Measurements from ENCODE around the gene FAM222A. TPM values are rescaled to one million over a fixed set of nuclear protein-coding genes. Genes with fewer than 3 reads are reported as not detected.

Gene FAM222A
- polyA plus RNA-seq, 1 donor from 2014 or later: 8.5 TPM

GRCh38 chr12:109709401-109709991, 4.1 kb upstream of the FAM222A start:
- TF ChIP-seq TAF1 (IDR thresholded peaks at IDR 0.05; ENCODE audit: low read depth) (no peak), EP300 (conservative IDR thresholded peaks at IDR 0.05; ENCODE audit: poor library complexity, severe bottlenecking) (no peak), MXI1 (conservative IDR thresholded peaks at IDR 0.05; ENCODE audit: poor library complexity, severe bottlenecking) (no peak), POLR2AphosphoS5 (IDR thresholded peaks at IDR 0.05) (no peak), RAD21 (conservative IDR thresholded peaks at IDR 0.05) (no peak), CTCF (IDR thresholded peaks at IDR 0.05; ENCODE audit: poor library complexity, severe bottlenecking) (no peak), SMC3 (conservative IDR thresholded peaks at IDR 0.05; ENCODE audit: poor library complexity) (no peak)
- TF ChIP-seq, protein P1, sequence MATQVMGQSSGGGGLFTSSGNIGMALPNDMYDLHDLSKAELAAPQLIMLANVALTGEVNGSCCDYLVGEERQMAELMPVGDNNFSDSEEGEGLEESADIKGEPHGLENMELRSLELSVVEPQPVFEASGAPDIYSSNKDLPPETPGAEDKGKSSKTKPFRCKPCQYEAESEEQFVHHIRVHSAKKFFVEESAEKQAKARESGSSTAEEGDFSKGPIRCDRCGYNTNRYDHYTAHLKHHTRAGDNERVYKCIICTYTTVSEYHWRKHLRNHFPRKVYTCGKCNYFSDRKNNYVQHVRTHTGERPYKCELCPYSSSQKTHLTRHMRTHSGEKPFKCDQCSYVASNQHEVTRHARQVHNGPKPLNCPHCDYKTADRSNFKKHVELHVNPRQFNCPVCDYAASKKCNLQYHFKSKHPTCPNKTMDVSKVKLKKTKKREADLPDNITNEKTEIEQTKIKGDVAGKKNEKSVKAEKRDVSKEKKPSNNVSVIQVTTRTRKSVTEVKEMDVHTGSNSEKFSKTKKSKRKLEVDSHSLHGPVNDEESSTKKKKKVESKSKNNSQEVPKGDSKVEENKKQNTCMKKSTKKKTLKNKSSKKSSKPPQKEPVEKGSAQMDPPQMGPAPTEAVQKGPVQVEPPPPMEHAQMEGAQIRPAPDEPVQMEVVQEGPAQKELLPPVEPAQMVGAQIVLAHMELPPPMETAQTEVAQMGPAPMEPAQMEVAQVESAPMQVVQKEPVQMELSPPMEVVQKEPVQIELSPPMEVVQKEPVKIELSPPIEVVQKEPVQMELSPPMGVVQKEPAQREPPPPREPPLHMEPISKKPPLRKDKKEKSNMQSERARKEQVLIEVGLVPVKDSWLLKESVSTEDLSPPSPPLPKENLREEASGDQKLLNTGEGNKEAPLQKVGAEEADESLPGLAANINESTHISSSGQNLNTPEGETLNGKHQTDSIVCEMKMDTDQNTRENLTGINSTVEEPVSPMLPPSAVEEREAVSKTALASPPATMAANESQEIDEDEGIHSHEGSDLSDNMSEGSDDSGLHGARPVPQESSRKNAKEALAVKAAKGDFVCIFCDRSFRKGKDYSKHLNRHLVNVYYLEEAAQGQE (IDR thresholded peaks at IDR 0.05; ENCODE audit: borderline replicate concordance): no peak
- no peak overlapping the region for H3K4me2 ChIP-seq (ENCODE audit: low read length)
- no peak overlapping the region for H3K4me3 ChIP-seq (ENCODE audit: low read length)
- no peak overlapping the region for H3K27ac ChIP-seq (ENCODE audit: low read length)
- no peaks in the 10 kb centered on the region for H3K9me3 ChIP-seq (ENCODE audit: low read length)
- no peaks in the 10 kb centered on the region for H4K20me1 ChIP-seq (ENCODE audit: insufficient read depth)
- H3K9ac ChIP-seq (ENCODE audit: low read length): no peak overlapping the region
- H2AFZ ChIP-seq (ENCODE audit: low read depth, low read length): no peak overlapping the region
- H3F3A ChIP-seq (ENCODE audit: insufficient read depth, low read length, poor library complexity, severe bottlenecking): no peaks in the 10 kb centered on the region
- H3K9me2 ChIP-seq (ENCODE audit: insufficient read depth, low read length): no peaks in the 10 kb centered on the region
- no peaks in the 10 kb centered on the region for H3K27me3 ChIP-seq (ENCODE audit: insufficient read depth, low read depth, low read length)
- peaks cover under 1% of the 10 kb centered on the region for H3K79me2 ChIP-seq (replicated peaks; ENCODE audit: insufficient read depth, low read length)
- no peaks in the 10 kb centered on the region for H3K36me3 ChIP-seq (ENCODE audit: insufficient read depth, low read length)

DNA sequence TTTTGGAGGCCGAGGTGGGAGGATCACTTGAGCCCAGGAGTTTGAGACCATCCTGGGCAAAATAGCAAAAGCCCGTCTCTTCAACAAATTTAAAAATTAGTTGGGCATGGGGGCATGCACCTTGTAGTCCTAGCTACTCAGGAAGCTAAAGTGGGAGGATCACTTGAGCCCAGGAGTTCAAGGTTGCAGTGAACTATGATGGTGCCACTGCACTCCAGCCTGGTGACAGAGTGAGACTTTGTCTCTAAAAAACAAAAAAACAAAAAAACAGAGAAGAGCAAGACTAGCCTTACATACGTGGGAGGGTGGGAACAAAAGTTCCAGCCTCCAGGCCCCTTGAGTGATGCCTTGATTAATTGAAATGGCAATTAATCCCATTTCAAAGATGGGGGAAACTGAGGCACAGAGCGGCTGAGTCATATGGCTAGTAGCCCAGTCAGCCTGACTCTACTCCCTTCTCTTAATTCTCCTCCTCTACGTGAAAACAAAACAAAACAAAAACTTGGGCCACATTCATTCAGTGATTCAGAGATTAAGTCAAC, 3.3 kb upstream of the FAM222A start:
- Histone ChIP-seq H3K9ac (ENCODE audit: low read length) (no peak overlapping the region), H3K27me3 (ENCODE audit: insufficient read depth, low read depth, low read length) (no peaks in the 10 kb centered on the region), H3K4me3 (ENCODE audit: low read length) (no peak overlapping the region), H3K4me2 (ENCODE audit: low read length) (no peak overlapping the region), H3K9me3 (ENCODE audit: low read length) (no peaks in the 10 kb centered on the region), H3K27ac (ENCODE audit: low read length) (no peak overlapping the region), H3F3A (ENCODE audit: insufficient read depth, low read length, poor library complexity, severe bottlenecking) (no peaks in the 10 kb centered on the region), H2AFZ (ENCODE audit: low read depth, low read length) (no peak overlapping the region), H3K36me3 (ENCODE audit: insufficient read depth, low read length) (no peaks in the 10 kb centered on the region), H3K79me2 (replicated peaks; ENCODE audit: insufficient read depth, low read length) (peaks cover 8% of the 10 kb centered on the region), H3K9me2 (ENCODE audit: insufficient read depth, low read length) (no peaks in the 10 kb centered on the region), H4K20me1 (ENCODE audit: insufficient read depth) (no peaks in the 10 kb centered on the region)
- TF ChIP-seq EP300 (conservative IDR thresholded peaks at IDR 0.05; ENCODE audit: poor library complexity, severe bottlenecking): no peak
- TF ChIP-seq, protein P1 (IDR thresholded peaks at IDR 0.05; ENCODE audit: borderline replicate concordance): no peak
- no peak for TF ChIP-seq MXI1 (conservative IDR thresholded peaks at IDR 0.05; ENCODE audit: poor library complexity, severe bottlenecking)
- no peak for TF ChIP-seq TAF1 (IDR thresholded peaks at IDR 0.05; ENCODE audit: low read depth)
- TF ChIP-seq CTCF (IDR thresholded peaks at IDR 0.05; ENCODE audit: poor library complexity, severe bottlenecking): no peak
- TF ChIP-seq EZH2 (IDR thresholded peaks at IDR 0.05; ENCODE audit: borderline replicate concordance, insufficient read depth, low read length, poor library complexity, severe bottlenecking): no peak
- no peak for TF ChIP-seq RAD21 (conservative IDR thresholded peaks at IDR 0.05)
- TF ChIP-seq POLR2AphosphoS5 (IDR thresholded peaks at IDR 0.05): no peak
- no peak for TF ChIP-seq SMC3 (conservative IDR thresholded peaks at IDR 0.05; ENCODE audit: poor library complexity)

Measured in neural cell (in vitro differentiated cells).